Ovary (tissue), 3 donors: ENCODE results near the gene ATG5.

Experiments used
- POLR2A ChIP-seq: fragments of 450-650 bp; IDR thresholded peaks from one replicate; pipeline ENCODE4 v1.6.1; 2017; ENCODE audit warnings: antibody characterized with exemption, mild to moderate bottlenecking, moderate library complexity
- TF ChIP-seq, protein P1 (sequence below), 3 donors: fragments of 450-650 bp in 2 of 3; fragments of 200-600 bp in 1 of 3; IDR thresholded peaks; one replicate each; pipeline versions ENCODE4 v1.5.1 to v1.8.0; 2016 to 2022; ENCODE audit warnings: antibody characterized with exemption in 3 of 3, mild to moderate bottlenecking in 1 of 3
- donor health status: DM: no; HTN: no; CAD: no.

DNA sequence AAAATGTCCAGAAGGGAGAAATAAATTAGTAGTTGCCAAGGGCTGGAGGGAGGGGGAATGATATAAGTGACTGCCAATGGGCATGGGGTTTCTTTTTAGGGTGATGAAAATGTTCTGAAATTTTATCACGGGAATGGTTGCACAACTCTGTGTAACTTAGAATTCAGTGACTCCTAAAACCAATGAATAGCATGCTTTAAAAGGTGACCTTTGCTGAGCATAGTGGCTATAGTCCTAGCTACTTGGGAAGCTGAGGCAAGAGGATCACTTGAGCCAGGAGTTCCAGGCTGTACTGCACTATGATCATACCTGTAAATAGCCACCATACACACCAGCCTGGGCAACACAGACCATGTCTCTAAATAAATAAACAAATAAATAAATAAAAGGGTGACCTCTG, 109.0 kb downstream of the ATG5 start:
- TF ChIP-seq, protein P1, sequence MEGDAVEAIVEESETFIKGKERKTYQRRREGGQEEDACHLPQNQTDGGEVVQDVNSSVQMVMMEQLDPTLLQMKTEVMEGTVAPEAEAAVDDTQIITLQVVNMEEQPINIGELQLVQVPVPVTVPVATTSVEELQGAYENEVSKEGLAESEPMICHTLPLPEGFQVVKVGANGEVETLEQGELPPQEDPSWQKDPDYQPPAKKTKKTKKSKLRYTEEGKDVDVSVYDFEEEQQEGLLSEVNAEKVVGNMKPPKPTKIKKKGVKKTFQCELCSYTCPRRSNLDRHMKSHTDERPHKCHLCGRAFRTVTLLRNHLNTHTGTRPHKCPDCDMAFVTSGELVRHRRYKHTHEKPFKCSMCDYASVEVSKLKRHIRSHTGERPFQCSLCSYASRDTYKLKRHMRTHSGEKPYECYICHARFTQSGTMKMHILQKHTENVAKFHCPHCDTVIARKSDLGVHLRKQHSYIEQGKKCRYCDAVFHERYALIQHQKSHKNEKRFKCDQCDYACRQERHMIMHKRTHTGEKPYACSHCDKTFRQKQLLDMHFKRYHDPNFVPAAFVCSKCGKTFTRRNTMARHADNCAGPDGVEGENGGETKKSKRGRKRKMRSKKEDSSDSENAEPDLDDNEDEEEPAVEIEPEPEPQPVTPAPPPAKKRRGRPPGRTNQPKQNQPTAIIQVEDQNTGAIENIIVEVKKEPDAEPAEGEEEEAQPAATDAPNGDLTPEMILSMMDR (IDR thresholded peaks at IDR 0.05) = no peak
- no peak for TF ChIP-seq POLR2A
